ENCODE data around the gene ADAMTSL2. TPM values are rescaled to one million over a fixed set of nuclear protein-coding genes. Genes with fewer than 3 reads are reported as not detected.
A peak's percentile ranks its signal among the peaks of the same experiment; 100 is the strongest.

The ADAMTSL2 gene
- total RNA-seq, 1 donor from 2014 or later: 0.65 TPM

DNA sequence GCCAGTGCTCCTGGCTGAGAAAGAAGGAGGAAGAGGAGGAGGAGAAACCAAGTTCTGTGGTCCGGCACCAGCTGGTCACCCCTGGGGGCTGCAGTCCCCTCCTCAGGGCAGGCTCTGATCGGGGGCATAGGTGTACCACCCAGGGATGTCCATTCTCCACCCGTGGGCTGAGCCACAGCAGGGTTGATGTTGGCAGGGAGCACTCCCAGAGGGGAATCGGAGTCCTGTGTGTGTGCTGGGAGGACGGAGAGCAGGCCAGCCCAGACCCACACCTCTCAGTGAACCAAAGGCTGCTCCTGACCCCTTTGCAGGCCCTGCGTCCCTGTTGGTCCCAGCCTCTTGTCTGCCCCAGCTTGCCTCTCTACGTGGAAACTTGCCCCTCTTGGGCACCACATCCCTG lies 4.6 kb upstream of the ADAMTSL2 start:
- no peak overlapping the region for H3K4me3 Mint-ChIP-seq
- H3K27me3 Mint-ChIP-seq: peaks cover 17% of the 10 kb centered on the region
- TF ChIP-seq, protein P1, sequence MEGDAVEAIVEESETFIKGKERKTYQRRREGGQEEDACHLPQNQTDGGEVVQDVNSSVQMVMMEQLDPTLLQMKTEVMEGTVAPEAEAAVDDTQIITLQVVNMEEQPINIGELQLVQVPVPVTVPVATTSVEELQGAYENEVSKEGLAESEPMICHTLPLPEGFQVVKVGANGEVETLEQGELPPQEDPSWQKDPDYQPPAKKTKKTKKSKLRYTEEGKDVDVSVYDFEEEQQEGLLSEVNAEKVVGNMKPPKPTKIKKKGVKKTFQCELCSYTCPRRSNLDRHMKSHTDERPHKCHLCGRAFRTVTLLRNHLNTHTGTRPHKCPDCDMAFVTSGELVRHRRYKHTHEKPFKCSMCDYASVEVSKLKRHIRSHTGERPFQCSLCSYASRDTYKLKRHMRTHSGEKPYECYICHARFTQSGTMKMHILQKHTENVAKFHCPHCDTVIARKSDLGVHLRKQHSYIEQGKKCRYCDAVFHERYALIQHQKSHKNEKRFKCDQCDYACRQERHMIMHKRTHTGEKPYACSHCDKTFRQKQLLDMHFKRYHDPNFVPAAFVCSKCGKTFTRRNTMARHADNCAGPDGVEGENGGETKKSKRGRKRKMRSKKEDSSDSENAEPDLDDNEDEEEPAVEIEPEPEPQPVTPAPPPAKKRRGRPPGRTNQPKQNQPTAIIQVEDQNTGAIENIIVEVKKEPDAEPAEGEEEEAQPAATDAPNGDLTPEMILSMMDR (conservative IDR thresholded peaks at IDR 0.05): no peak
- H3K4me1 Mint-ChIP-seq (ENCODE audit: unreplicated experiment): peaks cover 27% of the 10 kb centered on the region
- no peaks in the 10 kb centered on the region for H3K36me3 Mint-ChIP-seq
- H3K27ac Mint-ChIP-seq: no peak overlapping the region
- no peaks in the 10 kb centered on the region for H3K9me3 Mint-ChIP-seq
- no peak for DNase-seq (ENCODE audit: extremely low spot score, unreplicated experiment)

DNA sequence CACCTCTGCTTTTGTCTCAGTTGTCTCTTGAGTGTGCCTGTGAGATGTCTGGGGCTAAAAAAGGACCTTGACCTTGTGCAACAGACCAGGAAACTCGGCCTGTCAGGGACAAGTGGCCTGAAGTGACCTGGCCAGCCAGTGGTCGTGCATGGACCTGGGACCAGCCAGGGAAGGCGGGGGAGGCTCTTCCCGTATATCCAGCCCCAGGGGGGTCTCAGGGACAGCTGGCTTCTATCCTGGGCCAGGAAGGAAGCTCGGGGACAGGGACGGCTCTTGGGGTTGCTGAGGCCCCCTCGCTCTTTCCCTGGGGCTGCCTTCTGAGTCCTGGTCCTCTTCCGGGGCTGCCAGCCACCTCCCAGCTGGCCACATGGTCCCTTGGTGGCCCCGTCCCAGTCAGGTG lies 3.2 kb upstream of the ADAMTSL2 start:
- Mint-ChIP-seq H3K4me3 (no peak overlapping the region), H3K4me1 (ENCODE audit: unreplicated experiment) (peaks cover 18% of the 10 kb centered on the region), H3K27me3 (peaks cover 13% of the 10 kb centered on the region), H3K27ac (no peak overlapping the region), H3K36me3 (no peaks in the 10 kb centered on the region), H3K9me3 (no peaks in the 10 kb centered on the region)
- DNase-seq (ENCODE audit: extremely low spot score, unreplicated experiment): no peak
- TF ChIP-seq, protein P1 (conservative IDR thresholded peaks at IDR 0.05): no peak

- Mint-ChIP-seq H3K27ac (no peak overlapping the region), H3K9me3 (no peaks in the 10 kb centered on the region), H3K27me3 (peaks cover 10% of the 10 kb centered on the region), H3K36me3 (no peaks in the 10 kb centered on the region), H3K4me3 (peak overlapping the region; percentile 39), H3K4me1 (ENCODE audit: unreplicated experiment) (peaks cover 6% of the 10 kb centered on the region)
- TF ChIP-seq, protein P1 (conservative IDR thresholded peaks at IDR 0.05): peak; percentile 68
- DNase-seq (ENCODE audit: extremely low spot score, unreplicated experiment): no peak
Observed at GRCh38 chr9:133532937-133533668, 1.4 kb upstream of the ADAMTSL2 start.

GRCh38 chr9:133533857-133534256 lies 647 bp upstream of the ADAMTSL2 start:
- no peak overlapping the region for H3K4me3 Mint-ChIP-seq
- peaks cover 10% of the 10 kb centered on the region for H3K27me3 Mint-ChIP-seq
- no peaks in the 10 kb centered on the region for H3K9me3 Mint-ChIP-seq
- H3K36me3 Mint-ChIP-seq: no peaks in the 10 kb centered on the region
- TF ChIP-seq, protein P1 (conservative IDR thresholded peaks at IDR 0.05): no peak
- H3K27ac Mint-ChIP-seq: no peak overlapping the region
- DNase-seq (ENCODE audit: extremely low spot score, unreplicated experiment): no peak
- peaks cover 6% of the 10 kb centered on the region for H3K4me1 Mint-ChIP-seq (ENCODE audit: unreplicated experiment)

DNA sequence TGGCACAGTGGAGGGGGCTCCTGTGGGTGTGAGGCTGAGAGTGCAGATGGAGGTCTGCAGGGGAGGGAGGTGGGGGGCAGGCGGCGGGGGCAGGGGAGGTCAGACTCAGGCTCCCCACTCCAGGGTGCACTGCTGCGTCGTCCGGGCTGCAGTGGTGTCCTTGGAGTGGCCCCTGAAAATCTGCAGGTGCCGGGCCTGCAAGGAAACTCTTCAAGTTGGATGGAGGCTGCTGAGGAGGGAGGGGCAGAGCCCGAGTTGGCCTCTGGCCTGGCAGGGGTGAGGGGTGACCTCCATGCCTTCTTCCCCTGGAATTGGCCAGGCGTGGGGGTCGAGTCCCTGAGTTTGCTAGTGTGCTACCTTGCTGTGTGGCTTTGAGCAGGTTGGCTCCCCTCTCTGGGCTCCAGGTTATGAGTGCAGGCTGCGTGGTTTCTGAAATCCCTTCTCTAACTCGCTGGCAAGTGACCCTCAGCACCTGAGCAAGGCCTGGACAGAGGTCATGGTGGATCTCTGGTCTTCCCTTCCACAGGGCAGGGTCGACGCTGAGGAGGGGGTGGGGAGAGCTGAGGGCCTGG lies 888 bp downstream of the ADAMTSL2 start:
- DNase-seq (ENCODE audit: extremely low spot score, unreplicated experiment): no peak
- H3K36me3 Mint-ChIP-seq: no peaks in the 10 kb centered on the region
- H3K27me3 Mint-ChIP-seq: peaks cover 14% of the 10 kb centered on the region
- no peak overlapping the region for H3K4me3 Mint-ChIP-seq
- H3K27ac Mint-ChIP-seq: no peak overlapping the region
- H3K9me3 Mint-ChIP-seq: no peaks in the 10 kb centered on the region
- H3K4me1 Mint-ChIP-seq (ENCODE audit: unreplicated experiment): peaks cover 6% of the 10 kb centered on the region
- TF ChIP-seq, protein P1 (conservative IDR thresholded peaks at IDR 0.05): no peak
